Ascending aorta (tissue), 2 donors: Measurements from ENCODE around the gene UBE2M. TPM values are rescaled to one million over a fixed set of nuclear protein-coding genes. Genes with fewer than 3 reads are reported as not detected.

Experiments used
- DNase-seq, 2 donors: peaks; one replicate each; pipeline ENCODE4 v3.0.0-alpha.2; 2019; ENCODE audit warnings: low spot score in 2 of 2
- H3K27ac ChIP-seq, 2 donors: fragments of 200-600 bp; sonication (generic); one replicate each; pipeline ENCODE4 v1.5.1; 2016 to 2017; ENCODE audit warnings: mild to moderate bottlenecking in 1 of 2
- H3K27me3 ChIP-seq: fragments of 200-600 bp; sonication (generic); one replicate; pipeline ENCODE4 v1.5.1; 2017
- H3K36me3 ChIP-seq, 2 donors: fragments of 200-600 bp; sonication (generic); one replicate each; pipeline ENCODE4 v1.5.1; 2016
- H3K4me1 ChIP-seq, 2 donors: fragments of 200-600 bp; sonication (generic); one replicate each; pipeline ENCODE4 v1.5.1; 2016 to 2017; ENCODE audit warnings: mild to moderate bottlenecking in 1 of 2
- H3K4me3 ChIP-seq, 2 donors: fragments of 200-600 bp; sonication (generic); one replicate each; pipeline ENCODE4 v1.5.1; 2016 to 2017; ENCODE audit warnings: mild to moderate bottlenecking in 1 of 2
- H3K9me3 ChIP-seq, 2 donors: fragments of 200-600 bp; sonication (generic); one replicate each; pipeline ENCODE4 v1.5.1; 2016
- CTCF ChIP-seq, 3 experiments: fragments of 200-600 bp in 2 of 3; fragments of 450-650 bp in 1 of 3; sonication (generic) in 2 of 3; IDR thresholded peaks; one replicate each; pipeline ENCODE4 v1.5.1; 2016 to 2019; ENCODE audit warnings: antibody characterized with exemption in 3 of 3, mild to moderate bottlenecking in 1 of 3, moderate library complexity in 1 of 3
- intact Hi-C: fragments of 100-400 bp; cut with DNase I; formaldehyde crosslinking; loops from one replicate; pipeline ENCODE4 v1.15.1; 2023
- total RNA-seq: library from RNA; depleted of rRNA; stranded (reverse); fragments of >200 nt; gene quantifications from one replicate; pipeline ENCODE4 v1.1.0, GENCODE V29; 2016

The UBE2M gene
- total RNA-seq, 1 donor from 2014 or later: 14.8 TPM

- DNase-seq: no peak
- Histone ChIP-seq H3K4me3 (peak overlapping the region; percentile 81 to 92), H3K27ac (peak overlapping the region; percentile 95 to 98), H3K4me1 (peaks cover 4 to 20% of the 10 kb centered on the region in 2 donors), H3K9me3 (no peaks in the 10 kb centered on the region), H3K27me3 (no peaks in the 10 kb centered on the region), H3K36me3 (peaks cover 3% of the 10 kb centered on the region in 2 donors)
- intact Hi-C loops: loop anchor here (1.0 kb wide), 1 partner anchor 53 kb away; the partner anchor contains the start of gene ZBTB45
- TF ChIP-seq CTCF (IDR thresholded peaks at IDR 0.05): no peak
Observed at GRCh38 chr19:58572026-58572817, 13.8 kb upstream of the UBE2M start.

DNA sequence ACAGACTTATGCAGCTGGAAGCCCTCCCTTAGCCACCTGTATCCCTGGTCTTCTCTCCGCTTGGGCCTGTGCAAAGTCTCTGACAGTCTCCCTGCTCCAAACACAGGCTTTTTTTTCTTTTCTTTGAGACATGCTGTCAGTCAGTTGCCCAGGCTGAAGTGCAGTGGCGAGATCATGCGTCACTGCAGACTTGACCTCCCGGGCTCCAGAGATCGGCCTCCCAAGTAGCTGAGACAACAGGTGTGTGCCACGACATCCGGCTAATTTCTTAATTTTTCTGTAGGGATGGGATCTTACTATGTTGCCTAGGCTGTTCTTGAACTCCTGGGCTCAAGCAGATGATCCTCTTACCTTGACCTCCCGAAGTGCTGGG lies 13.2 kb upstream of the UBE2M start:
- intact Hi-C loops: no loop called here
- DNase-seq: no peak
- no peaks in the 10 kb centered on the region for H3K27me3 ChIP-seq
- H3K9me3 ChIP-seq: no peaks in the 10 kb centered on the region
- H3K4me1 ChIP-seq: peaks cover 4 to 16% of the 10 kb centered on the region in 2 donors
- no peak for TF ChIP-seq CTCF (IDR thresholded peaks at IDR 0.05)
- no peak overlapping the region for H3K4me3 ChIP-seq
- peaks cover 3% of the 10 kb centered on the region in 2 donors for H3K36me3 ChIP-seq
- H3K27ac ChIP-seq: no peak overlapping the region

DNA sequence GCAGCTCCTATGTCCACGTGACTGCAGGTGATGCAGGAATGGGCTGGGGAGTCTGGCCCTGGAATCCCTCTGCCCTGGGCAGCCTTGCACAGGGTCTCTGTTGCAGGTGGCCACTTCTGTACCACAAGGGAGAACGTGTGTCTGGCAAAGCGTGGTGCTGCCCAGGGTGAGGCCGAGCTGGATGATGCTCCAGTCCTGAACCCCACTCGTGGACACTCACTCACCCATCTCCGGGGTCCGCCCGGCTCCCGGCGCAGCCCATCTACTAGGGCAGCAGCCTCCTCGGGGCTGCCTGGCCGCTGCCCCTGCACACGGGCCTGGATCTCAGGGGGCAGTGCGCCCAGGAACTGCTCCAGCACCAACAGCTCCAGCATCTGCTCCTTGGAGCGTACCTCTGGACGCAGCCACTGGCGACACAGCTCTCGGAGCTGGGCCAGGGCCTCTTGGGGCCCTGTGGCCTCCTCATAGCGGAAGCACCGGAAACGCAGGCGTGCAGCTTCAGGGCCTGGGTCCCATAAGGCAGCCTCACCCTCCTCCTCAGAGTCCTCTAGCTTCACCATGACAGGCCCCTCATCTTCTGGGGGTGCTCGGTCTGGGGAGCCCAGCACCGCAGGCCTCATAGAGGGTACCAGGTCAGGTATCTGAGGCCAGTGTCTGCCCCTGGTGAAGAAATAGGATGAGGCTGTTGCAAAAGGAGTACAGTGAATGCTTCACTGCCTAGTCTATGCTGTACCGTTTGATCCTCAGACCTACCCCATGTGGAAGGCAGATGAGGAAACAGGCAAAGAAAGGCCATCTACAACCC lies 12.6 kb upstream of the UBE2M start:
- Histone ChIP-seq H3K9me3 (no peaks in the 10 kb centered on the region), H3K27me3 (no peaks in the 10 kb centered on the region), H3K27ac (no peak overlapping the region), H3K4me3 (no peak overlapping the region), H3K4me1 (peaks cover 4 to 15% of the 10 kb centered on the region in 2 donors), H3K36me3 (peaks cover 3% of the 10 kb centered on the region in 2 donors)
- TF ChIP-seq CTCF (IDR thresholded peaks at IDR 0.05): no peak
- intact Hi-C loops: no loop called here
- DNase-seq: no peak

- Histone ChIP-seq H3K4me1 (peaks cover 4 to 15% of the 10 kb centered on the region in 2 donors), H3K27me3 (no peaks in the 10 kb centered on the region), H3K4me3 (no peak overlapping the region), H3K27ac (no peak overlapping the region), H3K9me3 (no peaks in the 10 kb centered on the region), H3K36me3 (peaks cover 3% of the 10 kb centered on the region in 2 donors)
- no peak for DNase-seq
- no peak for TF ChIP-seq CTCF (IDR thresholded peaks at IDR 0.05)
- intact Hi-C loops: no loop called here
Observed at GRCh38 chr19:58569943-58570670, 11.7 kb upstream of the UBE2M start.

- no peak for TF ChIP-seq CTCF (IDR thresholded peaks at IDR 0.05)
- Histone ChIP-seq H3K4me1 (peaks cover 4 to 12% of the 10 kb centered on the region in 2 donors), H3K27ac (no peak overlapping the region), H3K4me3 (no peak overlapping the region), H3K36me3 (peaks cover 3% of the 10 kb centered on the region in 2 donors), H3K9me3 (no peaks in the 10 kb centered on the region), H3K27me3 (no peaks in the 10 kb centered on the region)
- intact Hi-C loops: no loop called here
- no peak for DNase-seq
Observed at GRCh38 chr19:58569191-58569942, 11.0 kb upstream of the UBE2M start.
